Suprapubic skin (tissue), 4 donors: Measurements from ENCODE around the gene C3orf22. TPM values are rescaled to one million over a fixed set of nuclear protein-coding genes. Genes with fewer than 3 reads are reported as not detected.

Source experiments
- DNase-seq, 2 donors: peaks; one replicate each; pipeline ENCODE4 v3.0.0-alpha.2; 2019; ENCODE audit warnings: low spot score in 2 of 2
- H3K27ac ChIP-seq: fragments of 200-600 bp; sonication (generic); one replicate; pipeline ENCODE4 v1.5.1; 2019
- H3K27me3 ChIP-seq: fragments of 200-600 bp; sonication (generic); one replicate; pipeline ENCODE4 v1.5.1; 2019
- H3K36me3 ChIP-seq: fragments of 200-600 bp; sonication (generic); one replicate; pipeline ENCODE4 v1.5.1; 2019
- H3K4me1 ChIP-seq: fragments of 200-600 bp; sonication (generic); one replicate; pipeline ENCODE4 v1.5.1; 2019
- H3K4me3 ChIP-seq: fragments of 200-600 bp; sonication (generic); one replicate; pipeline ENCODE4 v1.5.1; 2019; ENCODE audit warnings: mild to moderate bottlenecking
- H3K9me3 ChIP-seq: fragments of 200-600 bp; sonication (generic); one replicate; pipeline ENCODE4 v1.5.1; 2019
- EP300 ChIP-seq: sonication (generic); formaldehyde crosslinking; IDR thresholded peaks from one replicate; pipeline ENCODE4 v1.6.1; 2017; ENCODE audit warnings: antibody characterized with exemption
- POLR2A ChIP-seq, 2 donors: fragments of 450-650 bp; IDR thresholded peaks; one replicate each; pipeline ENCODE4 v1.6.1; 2017; ENCODE audit warnings: antibody characterized with exemption in 2 of 2, mild to moderate bottlenecking in 2 of 2, moderate library complexity in 2 of 2
- POLR2AphosphoS5 ChIP-seq, 3 donors: sonication (generic); formaldehyde crosslinking; IDR thresholded peaks; one replicate each; pipeline ENCODE4 v1.6.1; 2017; ENCODE audit warnings: antibody characterized with exemption in 3 of 3
- WGBS: methylation state at CpG from one replicate; pipeline ENCODE4 v1.1.5; 2018; 5-methylcytosine and 5-hydroxymethylcytosine counted together
- total RNA-seq, 4 donors: library from RNA; depleted of rRNA; stranded (reverse); fragments of >200 nt; gene quantifications; one replicate each; pipeline ENCODE4 v1.1.0, GENCODE V29; 2016
- TF ChIP-seq, protein P1 (sequence below), 2 donors: fragments of 200-600 bp in 1 of 2; fragments of 450-650 bp in 1 of 2; sonication (generic) in 1 of 2; IDR thresholded peaks; one replicate each; pipeline ENCODE4 v1.5.1; 2016 to 2019; ENCODE audit warnings: antibody characterized with exemption in 2 of 2, mild to moderate bottlenecking in 1 of 2, moderate library complexity in 1 of 2

The C3orf22 gene
- total RNA-seq, 4 donors from 2014 or later, result not detected

DNA sequence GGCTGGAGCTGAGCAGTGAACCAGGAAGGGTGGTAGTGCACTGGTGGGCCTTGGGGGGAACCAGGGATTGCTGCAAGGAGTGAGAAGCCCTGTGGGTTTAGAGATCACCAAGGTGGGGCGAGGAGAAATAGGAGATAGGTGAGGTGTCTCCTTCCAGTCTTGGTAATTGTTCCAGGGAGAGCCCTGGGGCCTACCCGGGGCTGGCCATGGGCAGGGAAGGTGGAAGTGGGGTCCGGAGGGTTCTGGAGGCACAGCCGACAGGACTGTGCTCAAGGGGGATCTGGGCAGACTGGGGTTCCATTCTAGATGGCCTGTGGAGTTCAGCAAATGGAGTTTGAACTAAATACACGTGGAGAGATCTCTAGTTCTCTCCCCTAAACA lies 30.3 kb downstream of the C3orf22 start:
- H3K4me3 ChIP-seq, result no peak overlapping the region
- WGBS, result 76% methylated on average over 5 of the region's 5 CpGs
- no peak for DNase-seq
- TF ChIP-seq, protein P1, sequence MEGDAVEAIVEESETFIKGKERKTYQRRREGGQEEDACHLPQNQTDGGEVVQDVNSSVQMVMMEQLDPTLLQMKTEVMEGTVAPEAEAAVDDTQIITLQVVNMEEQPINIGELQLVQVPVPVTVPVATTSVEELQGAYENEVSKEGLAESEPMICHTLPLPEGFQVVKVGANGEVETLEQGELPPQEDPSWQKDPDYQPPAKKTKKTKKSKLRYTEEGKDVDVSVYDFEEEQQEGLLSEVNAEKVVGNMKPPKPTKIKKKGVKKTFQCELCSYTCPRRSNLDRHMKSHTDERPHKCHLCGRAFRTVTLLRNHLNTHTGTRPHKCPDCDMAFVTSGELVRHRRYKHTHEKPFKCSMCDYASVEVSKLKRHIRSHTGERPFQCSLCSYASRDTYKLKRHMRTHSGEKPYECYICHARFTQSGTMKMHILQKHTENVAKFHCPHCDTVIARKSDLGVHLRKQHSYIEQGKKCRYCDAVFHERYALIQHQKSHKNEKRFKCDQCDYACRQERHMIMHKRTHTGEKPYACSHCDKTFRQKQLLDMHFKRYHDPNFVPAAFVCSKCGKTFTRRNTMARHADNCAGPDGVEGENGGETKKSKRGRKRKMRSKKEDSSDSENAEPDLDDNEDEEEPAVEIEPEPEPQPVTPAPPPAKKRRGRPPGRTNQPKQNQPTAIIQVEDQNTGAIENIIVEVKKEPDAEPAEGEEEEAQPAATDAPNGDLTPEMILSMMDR (IDR thresholded peaks at IDR 0.05), result no peak
- no peak for TF ChIP-seq POLR2A (IDR thresholded peaks at IDR 0.05)
- TF ChIP-seq EP300, result no peak
- TF ChIP-seq POLR2AphosphoS5 (IDR thresholded peaks at IDR 0.05), result no peak
- H3K27me3 ChIP-seq, result peaks cover 18% of the 10 kb centered on the region
- no peaks in the 10 kb centered on the region for H3K9me3 ChIP-seq
- H3K27ac ChIP-seq, result no peak overlapping the region
- H3K36me3 ChIP-seq, result no peaks in the 10 kb centered on the region
- H3K4me1 ChIP-seq, result peaks cover 14% of the 10 kb centered on the region

DNA sequence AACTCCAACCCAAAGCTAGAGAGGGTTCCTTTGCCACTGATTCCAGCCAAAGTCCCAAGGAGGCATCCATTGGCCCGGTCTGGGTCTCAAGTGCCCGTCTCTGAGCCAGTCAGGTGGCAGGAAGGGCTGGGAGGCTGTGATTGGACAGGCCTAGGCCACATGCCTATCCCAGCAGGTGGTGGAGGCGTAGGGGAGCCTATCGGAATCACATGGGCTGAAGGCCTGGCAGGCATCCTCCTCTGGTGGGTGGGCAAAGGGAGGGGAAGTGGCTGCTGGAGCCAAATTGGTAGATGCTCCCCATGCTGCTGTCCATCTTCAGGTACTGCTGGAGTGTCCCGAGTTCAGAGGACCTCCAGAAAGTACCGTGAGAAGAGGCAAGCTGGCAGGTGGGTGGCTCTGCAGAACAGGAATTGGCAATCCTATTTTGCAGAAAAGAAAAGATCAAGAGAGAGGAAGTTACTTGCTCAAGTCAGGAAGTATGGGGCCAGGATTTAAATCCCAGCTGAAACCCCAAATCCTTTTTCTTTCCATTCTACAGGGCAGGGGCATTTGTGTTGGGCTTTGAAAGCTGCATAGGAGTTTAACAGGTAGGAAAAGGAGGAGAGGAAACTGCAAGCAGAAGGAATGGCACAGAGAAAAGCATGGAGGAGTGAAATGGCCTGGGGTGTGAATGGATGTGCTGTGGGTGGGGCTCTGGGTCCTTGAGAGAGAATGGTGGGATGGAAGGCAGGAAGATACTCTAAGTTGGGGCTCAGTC lies 31.1 kb downstream of the C3orf22 start:
- H3K36me3 ChIP-seq, result no peaks in the 10 kb centered on the region
- peaks cover 14% of the 10 kb centered on the region for H3K4me1 ChIP-seq
- H3K27ac ChIP-seq, result no peak overlapping the region
- TF ChIP-seq POLR2A (IDR thresholded peaks at IDR 0.05), result no peak
- no peak for TF ChIP-seq POLR2AphosphoS5 (IDR thresholded peaks at IDR 0.05)
- TF ChIP-seq, protein P1 (IDR thresholded peaks at IDR 0.05), result no peak
- no peak for TF ChIP-seq EP300
- no peaks in the 10 kb centered on the region for H3K9me3 ChIP-seq
- peaks cover 26% of the 10 kb centered on the region for H3K27me3 ChIP-seq
- H3K4me3 ChIP-seq, result no peak overlapping the region
- 90% methylated on average over 6 of the region's 6 CpGs for WGBS
- DNase-seq, result no peak

DNA sequence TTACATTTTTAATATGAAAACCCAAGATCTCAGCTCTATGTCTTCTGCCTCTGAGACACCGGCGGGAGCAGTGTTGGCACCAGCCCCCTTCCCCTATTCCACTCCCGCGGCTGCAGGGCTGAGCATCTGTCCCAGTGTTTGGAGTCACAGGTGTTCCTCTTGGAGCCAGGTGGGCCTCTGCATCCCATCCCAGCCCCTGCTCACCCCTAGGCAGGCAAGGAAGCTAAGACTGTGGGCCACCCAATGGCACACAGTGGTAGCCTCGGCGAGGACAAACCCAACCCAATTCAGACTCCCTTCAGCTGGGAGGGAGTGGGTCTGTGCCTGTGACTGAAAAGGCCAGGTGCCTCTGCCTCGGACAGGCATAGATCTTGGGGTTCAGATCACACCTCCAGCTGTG lies 31.7 kb downstream of the C3orf22 start:
- no peak overlapping the region for H3K4me3 ChIP-seq
- peaks cover 28% of the 10 kb centered on the region for H3K27me3 ChIP-seq
- no peak overlapping the region for H3K27ac ChIP-seq
- H3K9me3 ChIP-seq, result no peaks in the 10 kb centered on the region
- TF ChIP-seq POLR2A (IDR thresholded peaks at IDR 0.05) (no peak), POLR2AphosphoS5 (IDR thresholded peaks at IDR 0.05) (no peak), EP300 (no peak)
- TF ChIP-seq, protein P1 (IDR thresholded peaks at IDR 0.05), result no peak
- no peak for DNase-seq
- H3K4me1 ChIP-seq, result peaks cover 14% of the 10 kb centered on the region
- H3K36me3 ChIP-seq, result no peaks in the 10 kb centered on the region
- WGBS, result 70% methylated on average over 5 of the region's 7 CpGs

DNA sequence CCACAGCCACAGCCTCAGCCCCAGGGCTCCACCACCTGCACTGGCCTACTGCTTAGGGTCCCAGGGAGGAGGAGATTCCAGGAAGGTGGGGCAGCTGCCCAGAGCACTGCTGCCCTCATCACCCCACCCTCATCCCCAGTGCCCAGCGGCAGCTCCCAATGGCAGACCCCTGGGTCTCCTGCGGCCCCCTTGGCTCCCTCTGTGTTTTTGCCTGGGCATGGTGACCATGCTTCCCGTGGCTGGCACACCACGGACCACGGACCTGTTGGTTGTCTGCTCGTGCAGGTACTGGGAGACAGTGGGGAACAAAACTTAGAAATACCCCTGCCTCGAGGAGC lies 32.1 kb downstream of the C3orf22 start:
- no peaks in the 10 kb centered on the region for H3K36me3 ChIP-seq
- WGBS, result no CpG with 5 or more reads among the region's 7 CpGs

More for the DNA sequence above, 32.1 kb downstream of the C3orf22 start:
- H3K27me3 ChIP-seq, result peaks cover 30% of the 10 kb centered on the region
- H3K9me3 ChIP-seq, result no peaks in the 10 kb centered on the region
- peaks cover 14% of the 10 kb centered on the region for H3K4me1 ChIP-seq
- no peak for DNase-seq
- no peak overlapping the region for H3K27ac ChIP-seq
- no peak overlapping the region for H3K4me3 ChIP-seq
- TF ChIP-seq EP300 (no peak), POLR2AphosphoS5 (IDR thresholded peaks at IDR 0.05) (no peak), POLR2A (IDR thresholded peaks at IDR 0.05) (no peak)
- TF ChIP-seq, protein P1 (IDR thresholded peaks at IDR 0.05), result no peak
